LNCaP clone FGC (cell line): ENCODE measurements around the gene R3HCC1L.

Source experiments
- DNase-seq: peaks from one replicate; pipeline ENCODE4 v3.0.0-alpha.2; 2011; ENCODE audit warnings: low read depth
- H3K4me3 ChIP-seq: 2 replicates; pipeline ENCODE4 v1.5.1; 2011; ENCODE audit warnings: mild to moderate bottlenecking, low read depth, low read length, control low read depth
- TF ChIP-seq, protein P1 (sequence below): IDR thresholded peaks from 2 replicates; pipeline ENCODE4 v1.5.1; 2012; ENCODE audit warnings: mild to moderate bottlenecking; ENCODE audit not compliant: control insufficient read depth, insufficient read depth; ENCODE audit errors: extremely low read depth

Gene R3HCC1L

GRCh38 chr10:98134431-98135221 lies at the start of gene R3HCC1L:
TSS of gene R3HCC1L (plus strand) at chr10:98134657. CDS start at chr10:98208115, 73,458 bp downstream.
- H3K4me3 ChIP-seq, result peak within 1 kb of the TSS; percentile 97
- peak; percentile 46 for DNase-seq

GRCh38 chr10:98085238-98085637 lies 49.2 kb upstream of the R3HCC1L start:
- TF ChIP-seq, protein P1, sequence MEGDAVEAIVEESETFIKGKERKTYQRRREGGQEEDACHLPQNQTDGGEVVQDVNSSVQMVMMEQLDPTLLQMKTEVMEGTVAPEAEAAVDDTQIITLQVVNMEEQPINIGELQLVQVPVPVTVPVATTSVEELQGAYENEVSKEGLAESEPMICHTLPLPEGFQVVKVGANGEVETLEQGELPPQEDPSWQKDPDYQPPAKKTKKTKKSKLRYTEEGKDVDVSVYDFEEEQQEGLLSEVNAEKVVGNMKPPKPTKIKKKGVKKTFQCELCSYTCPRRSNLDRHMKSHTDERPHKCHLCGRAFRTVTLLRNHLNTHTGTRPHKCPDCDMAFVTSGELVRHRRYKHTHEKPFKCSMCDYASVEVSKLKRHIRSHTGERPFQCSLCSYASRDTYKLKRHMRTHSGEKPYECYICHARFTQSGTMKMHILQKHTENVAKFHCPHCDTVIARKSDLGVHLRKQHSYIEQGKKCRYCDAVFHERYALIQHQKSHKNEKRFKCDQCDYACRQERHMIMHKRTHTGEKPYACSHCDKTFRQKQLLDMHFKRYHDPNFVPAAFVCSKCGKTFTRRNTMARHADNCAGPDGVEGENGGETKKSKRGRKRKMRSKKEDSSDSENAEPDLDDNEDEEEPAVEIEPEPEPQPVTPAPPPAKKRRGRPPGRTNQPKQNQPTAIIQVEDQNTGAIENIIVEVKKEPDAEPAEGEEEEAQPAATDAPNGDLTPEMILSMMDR, result no peak
- no peak for DNase-seq
- no peak overlapping the region for H3K4me3 ChIP-seq

More at GRCh38 chr10:98134431-98135221, at the start of gene R3HCC1L:
- TF ChIP-seq, protein P1, result no peak

DNA sequence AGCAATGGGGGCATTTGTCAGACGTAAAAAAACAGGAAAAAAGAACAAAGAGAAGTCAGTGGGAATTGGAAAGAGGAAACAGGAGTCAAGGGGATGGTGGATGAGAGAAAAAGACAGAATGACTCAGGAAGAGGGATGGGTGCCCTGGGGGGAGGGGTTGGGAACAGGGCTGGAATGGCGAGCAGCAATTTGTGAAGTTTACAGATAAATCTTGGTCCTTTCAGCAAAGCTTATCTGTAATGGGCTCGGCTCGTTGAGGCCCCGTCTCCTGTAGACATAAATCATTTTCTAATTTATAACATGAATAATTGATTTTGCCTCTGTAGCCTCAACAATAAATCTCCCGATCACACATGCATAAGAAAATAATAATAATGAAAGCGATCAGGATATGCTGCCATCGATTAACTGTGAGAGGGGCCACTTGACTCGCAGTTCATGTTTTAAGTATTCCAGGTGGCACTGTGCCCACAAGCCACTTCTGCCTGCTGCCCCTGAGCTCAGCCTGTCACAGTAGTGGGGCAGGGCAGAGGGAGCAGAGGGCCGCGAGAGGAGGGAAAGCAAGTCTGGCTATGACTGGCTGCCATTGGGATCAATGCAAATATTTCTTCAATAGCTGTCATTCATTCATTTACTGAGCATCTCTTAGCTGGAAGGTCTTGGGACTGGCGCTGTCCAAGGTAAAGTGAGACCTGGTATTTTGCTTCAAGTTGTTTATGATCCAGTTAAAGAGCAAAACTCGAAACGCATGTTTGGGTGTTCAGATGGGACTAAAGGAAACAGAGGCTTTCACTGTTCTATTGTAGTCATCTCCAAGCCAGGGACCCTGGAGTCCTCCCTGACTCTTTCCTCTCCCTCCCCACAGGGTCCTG lies 47.4 kb upstream of the R3HCC1L start:
- DNase-seq, result no peak
- TF ChIP-seq, protein P1, result no peak
- no peak overlapping the region for H3K4me3 ChIP-seq

GRCh38 chr10:98088186-98088971 lies 46.1 kb upstream of the R3HCC1L start:
- DNase-seq, result no peak
- TF ChIP-seq, protein P1, result no peak
- no peak overlapping the region for H3K4me3 ChIP-seq

- TF ChIP-seq, protein P1, result no peak
- H3K4me3 ChIP-seq, result no peak overlapping the region
- no peak for DNase-seq
Measured at GRCh38 chr10:98090822-98091221, 43.6 kb upstream of the R3HCC1L start.

DNA sequence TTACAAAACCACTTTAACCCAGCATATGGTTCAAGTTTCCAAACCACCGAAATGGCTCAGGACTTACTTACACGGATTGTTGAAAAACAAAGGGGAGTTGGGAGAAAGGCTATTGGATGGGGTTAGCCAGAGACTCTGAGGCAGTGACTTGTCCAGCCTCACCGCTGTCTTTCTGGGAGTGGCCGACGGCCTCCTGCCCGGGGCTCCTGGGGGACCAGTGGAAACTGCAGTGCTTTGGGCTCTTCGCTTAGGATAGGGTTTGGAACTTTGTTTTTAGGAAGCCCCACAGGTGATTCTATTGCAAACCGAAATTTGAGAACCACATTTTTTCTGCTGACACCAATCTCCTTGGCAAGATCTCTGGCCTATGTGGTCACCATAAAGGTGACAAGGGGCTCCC lies 38.1 kb upstream of the R3HCC1L start:
- H3K4me3 ChIP-seq, result no peak overlapping the region
- TF ChIP-seq, protein P1, result no peak

More for the DNA sequence above, 38.1 kb upstream of the R3HCC1L start:
- DNase-seq, result no peak
